K562 (cell line): ENCODE results near the gene SEC31A. TPM values are rescaled to one million over a fixed set of nuclear protein-coding genes. Genes with fewer than 3 reads are reported as not detected.

ENCODE experiments used
- ATAC-seq: fragments of 200-7000 bp; cut with Tn5 transposase; 3 replicates; pipeline ENCODE4 v1.9.1; 2020; ENCODE audit warnings: moderate library complexity
- BruUV-seq: library from RNA; stranded (reverse); fragments of 400-500 nt; replicated peaks from 2 replicates; lab custom pipeline; 2021; lab: Mats Ljungman, UMichigan
- CTCF ChIA-PET: fragments of 300-600 bp; formaldehyde crosslinking; extraction: SDS; loops from one replicate; lab custom pipeline; 2021; ENCODE audit warnings: low intra/inter-chr PET ratio; lab: Yijun Ruan, JAX
- POLR2A ChIA-PET: fragments of 300-600, 350-650 bp; sonication (Branson Sonifier 250); formaldehyde crosslinking; extraction: SDS; loops from one replicate; lab custom pipeline; 2021; ENCODE audit warnings: antibody characterized with exemption, inconsistent platforms; lab: Yijun Ruan, JAX
- DNase-seq, 4 experiments: peaks; one replicate each; pipeline versions ENCODE4 v3.0.0 to v3.0.0-alpha.2; 2011 to 2018; ENCODE audit warnings: low spot score in 3 of 4, mixed read lengths in 3 of 4; ENCODE audit errors: extremely low read depth in 1 of 4
- FAIRE-seq: peaks from 2 replicates; lab custom pipeline; 2011; peaks lifted over from hg19 to GRCh38; lab: Jason Lieb, UNC
- H2AFZ ChIP-seq: 2 replicates; pipeline ENCODE4 v1.6.0; 2011; ENCODE audit warnings: low read depth, low read length, control low read depth, inconsistent platforms
- H3K27ac ChIP-seq: fragments of 200-600 bp; 3 replicates; pipeline ENCODE4 v1.8.0; 2011; ENCODE audit warnings: low read depth, mild to moderate bottlenecking, control low read depth, inconsistent platforms, low read length, moderate library complexity, mixed read lengths; ENCODE audit errors: extremely low read depth
- H3K27me3 ChIP-seq, 2 experiments: fragments of 300-600 bp in 1 of 2; 2 replicates in 1 of 2; 3 replicates in 1 of 2; pipeline versions ENCODE4 v1.6.0 to v1.8.0; 2011; ENCODE audit warnings: inconsistent platforms in 2 of 2, low read length in 2 of 2, mild to moderate bottlenecking in 1 of 2, mixed read lengths in 1 of 2, moderate library complexity in 1 of 2; ENCODE audit not compliant: control insufficient read depth in 2 of 2, insufficient read depth in 2 of 2
- H3K36me3 ChIP-seq: fragments of 300-600 bp; 3 replicates; pipeline ENCODE4 v1.8.0; 2011; ENCODE audit warnings: mild to moderate bottlenecking, low read length, inconsistent platforms; ENCODE audit not compliant: control insufficient read depth, insufficient read depth
- H3K4me1 ChIP-seq, 2 experiments: fragments of 200-600 bp in 1 of 2; replicated peaks in 1 of 2; 2 replicates in 1 of 2; 3 replicates in 1 of 2; pipeline versions ENCODE4 v1.5.1 to v1.8.0; 2011; ENCODE audit warnings: inconsistent platforms in 2 of 2, low read length in 2 of 2, mild to moderate bottlenecking in 1 of 2, mixed read lengths in 1 of 2, moderate library complexity in 1 of 2; ENCODE audit not compliant: control insufficient read depth in 2 of 2, insufficient read depth in 2 of 2
- H3K4me2 ChIP-seq: 2 replicates; pipeline ENCODE4 v1.6.1; 2011; ENCODE audit warnings: low read length, control low read depth, inconsistent platforms, mixed read lengths; ENCODE audit not compliant: insufficient read depth
- H3K4me3 ChIP-seq: fragments of 200-600 bp; sonication (generic), shearing (Covaris generic); 2 replicates; pipeline ENCODE4 v1.5.1; 2016; ENCODE audit warnings: control low read depth, inconsistent platforms
- H3K79me2 ChIP-seq: fragments of 200-600 bp; 3 replicates; pipeline ENCODE4 v1.8.0; 2011; ENCODE audit warnings: low read length, inconsistent platforms; ENCODE audit not compliant: control insufficient read depth, insufficient read depth
- H3K9ac ChIP-seq, 2 experiments: 2 replicates each; pipeline versions ENCODE4 v1.6.0 to v1.6.1; 2011; ENCODE audit warnings: low read depth in 2 of 2, low read length in 2 of 2, control low read depth in 1 of 2, inconsistent platforms in 1 of 2, mild to moderate bottlenecking in 1 of 2, mixed read lengths in 1 of 2; ENCODE audit not compliant: insufficient read depth in 1 of 2
- H3K9me1 ChIP-seq: one replicate; pipeline ENCODE4 v1.6.0; 2011; ENCODE audit warnings: inconsistent platforms, mild to moderate bottlenecking, low read length, moderate library complexity; ENCODE audit not compliant: control insufficient read depth, insufficient read depth
- H3K9me3 ChIP-seq: replicated peaks from 2 replicates; pipeline ENCODE4 v1.5.1; 2011; ENCODE audit warnings: low read depth, low read length, inconsistent platforms; ENCODE audit not compliant: control insufficient read depth, insufficient read depth
- H4K20me1 ChIP-seq: replicated peaks from 2 replicates; pipeline ENCODE4 v1.6.1; 2011; ENCODE audit warnings: low read length, inconsistent platforms, mixed read lengths; ENCODE audit not compliant: control insufficient read depth, insufficient read depth
- ATF3 ChIP-seq, 2 experiments: fragments of 450-650 bp in 1 of 2; sonication (generic) in 1 of 2; formaldehyde crosslinking in 1 of 2; IDR thresholded peaks in 1 of 2; conservative IDR thresholded peaks in 1 of 2; 2 replicates each; pipeline versions ENCODE4 v1.6.1 to v1.8.1; 2016 to 2023; ENCODE audit warnings: mild to moderate bottlenecking in 2 of 2, moderate library complexity in 2 of 2, inconsistent platforms in 1 of 2, missing genetic modification reagents in 1 of 2
- CEBPG ChIP-seq, 3 experiments: fragments of 200-800 bp in 1 of 3; sonication (Bioruptor generic) in 1 of 3; sonication (generic) in 1 of 3; formaldehyde crosslinking in 1 of 3; IDR thresholded peaks in 2 of 3; conservative IDR thresholded peaks in 1 of 3; 2 replicates each; pipeline versions ENCODE4 v1.6.1 to v1.8.0; 2016 to 2022; ENCODE audit warnings: missing compliant biosample characterization in 2 of 3, missing genetic modification characterization in 2 of 3, mild to moderate bottlenecking in 1 of 3, missing genetic modification reagents in 1 of 3
- DDX20 ChIP-seq: fragments of 450-650 bp; IDR thresholded peaks from 2 replicates; pipeline ENCODE4 v1.6.1; 2016; ENCODE audit warnings: missing genetic modification characterization, low read depth, mild to moderate bottlenecking, missing compliant biosample characterization, moderate library complexity
- EGR1 ChIP-seq: fragments of 450-650 bp; conservative IDR thresholded peaks from 2 replicates; pipeline ENCODE4 v1.6.1; 2017; ENCODE audit warnings: mild to moderate bottlenecking
- ERF ChIP-seq: fragments of 450-650 bp; formaldehyde crosslinking; IDR thresholded peaks from 2 replicates; pipeline ENCODE4 v1.4.0; 2020; ENCODE audit warnings: mild to moderate bottlenecking, mixed read lengths
- FOSL1 ChIP-seq: fragments of 200-800 bp; sonication (Bioruptor generic); conservative IDR thresholded peaks from 2 replicates; pipeline ENCODE4 v1.6.1; 2016; ENCODE audit warnings: missing genetic modification characterization, missing compliant biosample characterization
- KDM1A ChIP-seq, 2 experiments: fragments of 450-650 bp; IDR thresholded peaks; 2 replicates each; pipeline ENCODE4 v1.6.1; 2016; ENCODE audit warnings: mild to moderate bottlenecking in 2 of 2
- MITF ChIP-seq: IDR thresholded peaks from 2 replicates; pipeline ENCODE4 v1.6.1; 2014; ENCODE audit warnings: antibody characterized with exemption
- MLLT1 ChIP-seq, 2 experiments: fragments of 450-650 bp; IDR thresholded peaks; 2 replicates each; pipeline ENCODE4 v1.6.1; 2016
- SOX6 ChIP-seq: fragments of 450-650 bp; IDR thresholded peaks from 2 replicates; pipeline ENCODE4 v1.6.1; 2014; ENCODE audit warnings: mild to moderate bottlenecking
- ZNF140 ChIP-seq: fragments of 250-450 bp; sonication (Bioruptor Pico); IDR thresholded peaks from 2 replicates; pipeline ENCODE4 v1.8.0; 2021; ENCODE audit warnings: moderate library complexity, mild to moderate bottlenecking, inconsistent platforms
- ZNF644 ChIP-seq: fragments of 200-800 bp; sonication (Bioruptor generic); IDR thresholded peaks from 2 replicates; pipeline ENCODE4 v1.6.1; 2016; ENCODE audit warnings: low read depth, missing genetic modification characterization, missing compliant biosample characterization
- WGBS: fragments of 100-300 bp; shearing (Covaris generic); methylation state at CpG from one replicate; pipeline ENCODE4 v1.1.6; 2016; ENCODE audit warnings: low coverage, mixed read lengths; ENCODE audit not compliant: insufficient coverage; ENCODE audit errors: missing lambda C conversion rate; 5-methylcytosine and 5-hydroxymethylcytosine counted together
- in situ Hi-C: fragments of 300-500 bp; cut with MboI; formaldehyde crosslinking; loops from 4 replicates; pipeline ENCODE4 v1.15.0; 2018; ENCODE audit warnings: inconsistent platforms, mixed read lengths
- intact Hi-C: fragments of 100-400 bp; cut with micrococcal nuclease; formaldehyde crosslinking; loops from 2 replicates; pipeline ENCODE4 v1.14.2; 2022
- polyA plus RNA-seq, 8 experiments: library from polyadenylated mRNA; depleted of rRNA in 4 of 8; stranded (reverse) in 5 of 8; unstranded in 3 of 8; fragments of >200 nt; fragmentation: Nextera tagmentation in 2 of 8; fragmentation: Illumina TruSeq in 1 of 8; extraction: Ambion mirVana in 2 of 8; extraction: Trizol in 1 of 8; gene quantifications; 2 replicates each; pipeline versions ENCODE4 v1.2.1 to v1.2.3, GENCODE V29; 2011 to 2014; ENCODE audit warnings: inconsistent platforms in 1 of 8, missing spikeins in 1 of 8
- total RNA-seq, 7 experiments: library from RNA; depleted of rRNA in 6 of 7; stranded (reverse); fragments of >200 nt in 6 of 7; fragmentation: Illumina TruSeq in 2 of 7; extraction: Trizol in 2 of 7; gene quantifications; 2 replicates each; pipeline versions ENCODE4 v1.2.1 to v1.2.3, GENCODE V29; 2011 to 2021; ENCODE audit warnings: low replicate concordance in 1 of 7

Gene SEC31A
- total and polyA plus RNA-seq, 9 of the 15 experiments (the other 6 are each of a cell fraction or from before 2014, with no cell fraction given), result 78.9 to 241 (median 173) TPM

GRCh38 chr4:82785611-82786400, 105.1 kb downstream of the SEC31A start:
- H3K4me2 ChIP-seq, result no peak overlapping the region
- no peak overlapping the region for H2AFZ ChIP-seq
- peak in 2 of 4 experiments; percentile 20 to 22 for DNase-seq
- in situ Hi-C loops (no loop called here), intact Hi-C loops (no loop called here)
- ChIA-PET CTCF (no interaction called here), POLR2A (interaction anchor here (0.6 to 0.7 kb wide), 2 partner anchors 14 to 526 kb away, joined by 3 to 4 read pairs; no protein-coding TSS in a partner anchor)
- ATAC-seq, result no peak
- H3K27ac ChIP-seq, result no peak overlapping the region
- no TSS peak for BruUV-seq
- no peak for FAIRE-seq
- WGBS, result 2% methylated on average over 5 of the region's 5 CpGs
- H3K4me3 ChIP-seq, result no peak overlapping the region
- TF ChIP-seq CEBPG (CRISPR knock-in tag; IDR thresholded peaks at IDR 0.05) (no peak), CEBPG (tag; conservative IDR thresholded peaks at IDR 0.05 in 1 of 2, IDR thresholded peaks at IDR 0.05 in 1 of 2) (peak in 1 of 2 experiments; percentile 57; a peak in 2 of 4 replicates), MITF (no peak), DDX20 (tag) (no peak), ATF3 (IDR thresholded peaks at IDR 0.05) (peak; percentile 34; the same call in 1 of the 2 replicates), ATF3 (CRISPR knock-in tag; conservative IDR thresholded peaks at IDR 0.05) (no peak), EGR1 (peak; percentile 58), FOSL1 (tag) (peak; percentile 35; the same call in 1 of the 2 replicates), ZNF644 (tag) (no peak), SOX6 (peak; percentile 45; the same call in 1 of the 2 replicates), KDM1A (IDR thresholded peaks at IDR 0.05) (no peak), ZNF140 (CRISPR knock-in tag) (no peak), MLLT1 (IDR thresholded peaks at IDR 0.05) (no peak), ERF (CRISPR knock-in tag) (no peak)
- no peaks in the 10 kb centered on the region for H3K36me3 ChIP-seq
- no peaks in the 10 kb centered on the region for H3K9me3 ChIP-seq
- H3K9ac ChIP-seq, result no peak overlapping the region
- H4K20me1 ChIP-seq, result no peaks in the 10 kb centered on the region
- no peaks in the 10 kb centered on the region for H3K79me2 ChIP-seq
- H3K9me1 ChIP-seq, result no peaks in the 10 kb centered on the region
- no peaks in the 10 kb centered on the region; a peak in 2 of 5 replicates for H3K4me1 ChIP-seq
- peaks cover 31 to 48% of the 10 kb centered on the region in 2 experiments for H3K27me3 ChIP-seq
